Colon (tissue), 2 donors: Measurements from ENCODE around the gene NHSL2.

Source experiments
- FAIRE-seq: peaks from 2 replicates; lab custom pipeline; 2012; peaks lifted over from hg19 to GRCh38; lab: Jason Lieb, UNC
- donor health status: control.
- donor health status: control.

Gene NHSL2

DNA sequence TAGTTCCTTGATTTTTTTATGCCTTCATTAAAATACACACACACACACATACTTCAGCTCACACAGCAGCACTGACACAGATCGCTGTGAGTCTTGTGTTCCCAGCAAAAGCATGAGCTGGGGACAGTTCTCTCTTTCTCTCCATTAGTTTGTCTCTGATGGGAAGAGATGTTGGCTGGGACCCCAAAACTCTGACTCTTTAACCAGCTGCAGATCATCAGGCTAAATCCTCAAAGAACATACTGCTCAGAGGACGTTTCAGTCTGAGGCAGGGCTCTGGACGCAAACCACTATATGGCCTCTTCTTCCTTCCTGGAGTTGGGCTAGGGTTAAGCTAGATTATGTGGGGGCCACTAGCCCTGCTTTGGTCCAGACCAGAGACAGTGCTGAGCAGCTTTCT, 109.6 kb downstream of the NHSL2 start:
- FAIRE-seq: no peak

DNA sequence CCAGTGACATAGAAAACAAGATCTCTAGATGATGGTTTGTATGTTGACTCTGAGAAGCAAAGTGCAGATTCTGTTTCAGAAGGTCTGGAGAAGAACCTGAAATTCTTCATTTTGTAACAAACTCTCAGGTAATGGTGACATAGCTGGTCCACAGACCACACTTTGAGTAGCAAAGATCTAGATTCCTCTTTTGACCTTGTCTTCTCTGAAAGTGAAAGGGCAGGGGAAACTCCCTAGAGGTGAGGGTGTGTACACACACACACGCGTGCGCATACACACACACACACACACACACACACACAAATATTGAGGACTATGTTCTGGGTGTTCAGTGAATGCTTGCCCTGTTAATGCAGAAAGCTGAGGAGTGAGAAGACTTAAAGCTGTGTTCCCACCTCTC, 110.1 kb downstream of the NHSL2 start:
- no peak for FAIRE-seq

DNA sequence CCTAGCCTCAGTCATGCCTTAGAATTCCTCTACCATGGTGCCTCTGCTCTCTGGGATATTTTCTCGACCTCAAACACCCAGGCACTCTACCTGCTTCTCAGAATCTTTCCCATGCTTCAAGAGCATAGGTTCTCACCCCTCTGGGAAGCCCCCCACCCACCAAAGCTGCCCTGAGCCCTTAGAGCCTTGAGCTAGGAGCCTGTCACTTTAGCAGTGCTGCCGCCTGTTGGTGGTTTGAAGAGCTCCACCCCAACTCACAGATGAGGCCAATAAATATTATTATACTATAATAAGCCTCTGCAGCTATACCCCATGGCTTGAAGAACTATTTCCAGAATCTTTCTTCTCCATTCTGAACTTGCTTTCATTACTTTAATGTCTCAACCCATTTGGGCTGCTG, 111.3 kb downstream of the NHSL2 start:
- no peak for FAIRE-seq

GRCh38 chrX:72023071-72023470, 112.4 kb downstream of the NHSL2 start:
- no peak for FAIRE-seq

DNA sequence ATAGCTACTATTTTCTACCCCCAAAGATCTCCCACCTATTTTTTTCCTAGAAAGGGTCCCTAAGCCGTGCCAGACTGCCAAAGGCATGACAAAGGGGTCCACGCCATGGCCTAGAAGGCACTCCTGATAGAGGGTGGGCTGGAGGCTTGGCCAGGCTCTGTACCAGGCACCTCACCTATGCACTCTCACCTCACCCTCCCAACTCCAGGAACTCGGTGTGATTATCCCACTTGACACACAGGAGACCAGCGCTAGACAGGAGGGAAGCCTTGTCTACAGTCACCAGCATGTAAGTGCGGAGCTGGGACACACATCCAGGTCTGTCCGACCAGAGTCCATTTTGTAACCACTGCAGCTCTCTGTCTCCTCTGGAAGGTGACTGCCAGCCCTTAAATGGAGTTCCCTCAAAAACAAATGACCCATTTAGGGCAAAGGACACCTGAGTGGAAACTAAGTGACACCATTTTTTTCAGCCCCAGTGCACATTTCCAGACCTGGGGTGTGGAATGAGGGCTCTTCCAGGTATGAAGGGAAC, 114.7 kb downstream of the NHSL2 start:
- no peak for FAIRE-seq

GRCh38 chrX:72026341-72027023, 115.8 kb downstream of the NHSL2 start:
- no peak for FAIRE-seq

DNA sequence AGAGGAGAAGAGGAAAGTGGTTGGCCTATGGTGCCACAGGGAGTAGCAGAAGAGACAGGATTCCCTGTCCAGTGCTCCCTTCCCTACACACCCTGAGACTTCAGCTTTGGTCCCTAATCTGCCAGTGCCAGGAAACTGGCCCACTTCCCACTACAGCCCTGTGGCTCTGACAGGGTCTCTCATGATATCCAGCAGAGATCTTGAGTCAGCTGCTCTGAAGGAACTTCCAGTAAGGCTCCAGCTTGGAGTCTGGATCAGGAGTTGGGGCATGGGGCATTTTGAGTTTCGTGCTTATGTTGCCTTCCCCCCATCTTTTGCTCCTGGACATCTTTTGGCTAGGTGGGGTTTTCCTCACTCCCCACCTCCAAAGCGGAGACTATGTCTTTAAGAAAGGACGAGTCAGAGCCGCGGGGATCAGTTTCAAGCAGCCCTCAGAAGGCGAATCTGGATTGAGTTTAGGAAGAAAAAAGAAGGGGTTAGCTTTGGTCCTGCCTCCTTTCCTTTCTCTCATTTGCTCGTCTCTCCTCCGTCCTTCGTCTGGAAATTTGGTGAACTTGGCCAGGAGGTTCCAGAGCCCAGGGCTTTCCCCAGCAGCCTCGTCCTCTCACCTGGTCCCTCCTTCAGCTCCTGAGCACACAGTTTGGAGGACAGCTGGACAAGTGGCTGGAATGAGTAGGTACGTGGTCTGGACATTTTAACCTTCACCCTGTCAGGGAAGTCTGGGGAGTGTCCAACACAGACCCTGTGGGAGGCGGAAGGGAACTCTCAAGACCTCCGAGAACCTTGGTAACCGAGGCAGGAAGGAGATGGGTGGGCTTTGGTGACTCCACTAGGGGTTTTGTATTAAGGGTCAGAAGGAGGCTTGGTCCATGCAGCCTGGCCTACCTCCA, 116.6 kb downstream of the NHSL2 start:
- FAIRE-seq: no peak

- FAIRE-seq: no peak
Measured at GRCh38 chrX:72027914-72028307, 117.3 kb downstream of the NHSL2 start.

DNA sequence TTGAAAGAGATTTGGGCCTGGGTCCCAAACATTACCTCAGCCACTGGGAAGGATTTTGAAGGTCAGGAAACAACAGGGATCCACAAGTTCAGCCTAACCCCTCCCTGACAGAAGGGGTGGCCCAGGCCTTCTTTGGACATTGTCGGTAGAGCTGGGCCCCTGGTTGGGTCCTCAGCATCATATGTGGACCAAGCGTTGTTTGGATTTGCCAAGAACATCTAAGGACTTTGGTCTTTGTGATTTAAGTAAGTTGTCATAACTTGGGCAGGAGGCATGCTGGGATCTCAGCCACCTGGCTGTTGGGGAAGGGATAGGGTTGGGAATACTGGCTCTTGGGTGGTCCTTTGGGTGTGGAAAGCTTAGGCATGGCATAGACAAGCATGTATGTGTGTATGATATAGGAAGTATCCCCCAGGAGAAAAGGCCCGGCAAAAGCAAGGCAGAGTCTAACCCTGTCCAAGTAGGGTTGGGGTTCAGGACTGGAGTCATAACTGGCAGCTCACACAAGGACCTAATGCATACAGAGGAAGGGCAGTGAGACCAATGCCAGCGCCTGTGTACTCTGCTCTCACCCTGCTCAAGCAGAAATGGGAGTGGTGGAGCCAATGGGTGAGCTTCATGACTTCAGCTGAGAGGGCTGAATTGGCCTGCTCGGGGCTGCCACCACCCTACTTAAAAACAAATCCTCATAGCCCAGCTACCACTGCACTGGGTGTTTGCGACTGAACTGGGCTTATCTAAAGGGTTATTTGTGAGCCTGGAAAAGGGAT, 118.2 kb downstream of the NHSL2 start:
- FAIRE-seq: no peak

DNA sequence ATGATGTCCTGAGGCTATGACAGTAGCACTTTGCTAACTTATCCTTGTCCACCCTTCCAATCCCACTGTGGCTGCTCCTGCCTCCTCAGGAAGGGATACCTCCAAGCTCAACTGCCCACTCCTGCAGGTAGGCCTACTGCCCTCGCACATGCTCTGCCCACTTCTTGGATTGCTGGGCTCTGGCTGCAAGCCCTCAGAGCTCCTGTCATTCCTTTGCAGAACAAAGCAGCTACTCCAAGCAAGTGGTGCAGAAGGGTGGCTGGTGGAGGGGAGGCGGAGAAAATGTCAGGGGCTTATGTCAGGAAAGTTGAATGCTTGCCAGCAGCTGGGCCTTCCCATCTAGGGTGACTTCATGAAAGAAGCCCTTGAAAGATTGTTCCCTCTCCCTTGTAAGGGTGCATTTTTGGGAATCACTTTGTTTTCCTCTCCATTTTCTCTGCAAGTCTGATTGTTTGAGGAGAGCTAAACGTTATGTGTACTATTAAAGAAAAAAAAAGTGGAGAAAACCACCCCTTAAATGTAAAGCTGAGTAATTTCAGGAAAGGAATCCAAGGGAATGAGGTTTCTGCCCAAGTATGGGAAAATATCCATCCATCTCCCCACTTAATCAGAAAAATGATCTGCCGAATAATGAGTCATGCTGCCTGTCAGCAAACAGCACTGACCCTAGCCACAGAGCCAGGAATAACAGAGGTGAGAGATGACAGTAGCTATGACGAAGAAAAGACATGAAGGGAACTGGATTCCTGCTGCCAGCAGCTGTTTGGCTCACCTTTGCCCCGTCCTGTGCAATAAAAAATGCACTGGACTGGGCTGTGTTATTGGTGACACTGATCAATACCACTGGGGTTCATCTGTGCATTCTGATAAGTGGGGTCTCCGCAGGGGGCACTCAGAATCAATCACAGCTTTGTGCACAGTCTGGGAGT, 119.1 kb downstream of the NHSL2 start:
- no peak for FAIRE-seq

DNA sequence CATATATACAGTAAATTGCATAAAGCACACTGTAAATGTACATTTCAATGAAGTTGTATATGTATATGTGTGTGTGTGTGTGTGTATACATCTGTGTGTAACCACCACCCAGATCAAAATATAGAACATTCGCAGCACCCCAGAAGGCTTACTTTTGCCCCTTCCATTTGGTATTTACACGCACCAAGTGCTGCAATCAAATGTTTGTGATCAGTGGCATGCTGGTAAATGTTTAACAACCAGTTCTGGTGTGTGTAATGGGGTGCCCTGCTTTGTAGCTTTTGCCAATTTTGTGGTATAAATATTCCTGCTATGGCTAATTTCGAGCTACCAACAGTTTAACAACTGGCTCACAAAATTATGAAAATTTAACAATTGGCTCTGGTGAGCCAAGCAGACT, 119.8 kb downstream of the NHSL2 start:
- no peak for FAIRE-seq

- FAIRE-seq: no peak
Measured at GRCh38 chrX:72031118-72031517, 120.5 kb downstream of the NHSL2 start.

DNA sequence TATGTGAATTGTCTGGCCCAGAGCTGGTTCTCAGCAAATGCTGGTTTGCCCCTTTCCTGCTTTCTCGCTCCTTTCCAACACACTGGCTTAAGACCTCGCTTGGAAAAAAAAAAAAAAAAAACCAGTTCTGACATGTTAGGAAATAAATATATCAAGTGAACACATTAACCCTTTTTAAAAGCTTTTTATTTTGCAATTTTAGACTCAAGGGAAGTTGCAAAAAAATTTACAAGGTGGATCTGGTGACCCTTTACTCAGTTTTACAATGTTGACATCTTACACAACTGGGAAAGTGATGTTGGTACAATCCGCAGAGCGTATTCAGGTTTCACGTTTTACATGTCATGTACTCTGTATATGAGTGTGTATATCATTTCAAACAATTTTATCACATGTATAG, 121.0 kb downstream of the NHSL2 start:
- no peak for FAIRE-seq

GRCh38 chrX:72037601-72038000, 127.0 kb downstream of the NHSL2 start:
- no peak for FAIRE-seq

- no peak for FAIRE-seq
Measured at GRCh38 chrX:72038016-72038415, 127.4 kb downstream of the NHSL2 start.

DNA sequence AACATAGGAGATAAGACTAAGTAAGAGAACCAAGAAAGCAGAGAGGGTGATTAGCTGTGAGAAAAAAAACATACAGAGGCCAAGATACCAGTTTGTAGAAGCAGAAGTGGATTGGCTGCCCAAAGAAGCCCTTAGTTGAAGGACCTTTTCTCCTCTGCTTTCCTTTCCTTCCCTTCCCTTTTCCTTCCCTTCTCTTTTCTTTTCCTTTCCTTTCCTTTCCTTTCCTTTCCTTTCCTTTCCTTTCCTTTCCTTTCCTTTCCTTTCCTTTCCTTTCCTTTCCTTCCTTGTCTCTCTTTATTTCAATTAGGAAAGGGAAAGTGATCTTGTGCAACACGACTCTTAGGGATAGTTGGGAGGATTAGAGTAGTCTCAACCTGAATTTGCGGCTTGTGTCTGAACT, 128.2 kb downstream of the NHSL2 start:
- FAIRE-seq: no peak

DNA sequence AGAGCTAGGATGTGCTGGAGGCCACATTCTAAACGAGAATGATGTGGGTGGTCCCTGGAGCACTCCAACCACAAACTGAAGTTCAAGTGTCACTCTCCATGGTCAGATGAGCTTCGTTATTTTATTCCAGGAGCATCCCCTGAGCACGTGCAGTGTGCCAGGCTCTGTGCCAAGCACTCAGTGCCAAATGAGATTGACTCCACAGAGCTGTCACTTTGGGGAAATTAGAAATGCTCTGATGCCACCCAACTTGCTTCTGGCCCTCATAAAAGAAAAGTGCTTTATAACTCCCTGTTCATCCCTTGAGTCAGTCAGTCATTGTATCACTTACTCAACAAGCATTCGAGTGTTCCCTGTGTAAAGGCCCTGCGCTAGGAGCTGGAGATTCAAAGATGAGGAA, 129.9 kb downstream of the NHSL2 start:
- no peak for FAIRE-seq

DNA sequence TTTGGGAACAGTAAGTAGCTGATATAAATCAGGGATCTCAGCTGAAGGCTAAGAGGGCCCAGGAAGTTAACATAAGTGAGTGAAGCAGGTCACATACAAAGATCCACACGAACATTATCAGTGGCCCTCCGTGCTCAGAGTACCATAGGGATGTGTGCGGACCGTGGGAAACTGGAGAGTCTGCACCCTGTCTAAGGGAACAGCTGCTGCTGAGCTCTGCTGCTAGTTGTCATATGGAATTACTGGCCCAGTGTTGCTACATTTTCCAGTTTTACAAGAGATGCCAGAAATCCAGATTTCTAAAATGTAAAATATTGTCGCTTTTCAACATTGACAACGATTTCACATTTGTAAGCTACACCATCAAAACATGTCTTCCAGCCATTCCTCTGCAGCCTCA, 130.5 kb downstream of the NHSL2 start:
- no peak for FAIRE-seq

GRCh38 chrX:72041871-72042851, 131.5 kb downstream of the NHSL2 start:
- FAIRE-seq: no peak

GRCh38 chrX:72042852-72043248, 132.2 kb downstream of the NHSL2 start:
- FAIRE-seq: no peak
